NCI-H2107 (cell line): ENCODE measurements around the gene OR52I1.

Experiments used
- DNase-seq: peaks from one replicate; lab custom pipeline; 2025; lab: John Stamatoyannopoulos, UW

The OR52I1 gene

GRCh38 chr11:4593739-4594138 is at the start of gene OR52I1:
Gene OR52I1, plus strand, starts transcription at chr11:4594039. Its CDS starts 0 bp downstream, at chr11:4594039.
- DNase-seq: no peak

GRCh38 chr11:4544891-4545290 is 48.9 kb upstream of the OR52I1 start, which contains the start of gene OR52M1:
Gene OR52M1, plus strand, starts transcription at chr11:4545191. Its CDS starts 0 bp downstream, at chr11:4545191.
- DNase-seq: no peak

GRCh38 chr11:4546878-4547277 is 47.0 kb upstream of the OR52I1 start:
- DNase-seq: no peak

- DNase-seq: no peak
Measured at GRCh38 chr11:4547416-4547815, 46.4 kb upstream of the OR52I1 start.

- DNase-seq: no peak
Measured at GRCh38 chr11:4551346-4551979, 42.4 kb upstream of the OR52I1 start.

- DNase-seq: no peak
Measured at GRCh38 chr11:4559527-4560440, 34.1 kb upstream of the OR52I1 start.

- DNase-seq: no peak
Measured at GRCh38 chr11:4560467-4560866, 33.4 kb upstream of the OR52I1 start.

- no peak for DNase-seq
Measured at GRCh38 chr11:4565371-4565770, 28.5 kb upstream of the OR52I1 start.

GRCh38 chr11:4569075-4569474 is 24.8 kb upstream of the OR52I1 start:
- DNase-seq: no peak

GRCh38 chr11:4576880-4577279 is 17.0 kb upstream of the OR52I1 start:
- DNase-seq: no peak

GRCh38 chr11:4577761-4578160 is 16.1 kb upstream of the OR52I1 start:
- no peak for DNase-seq

GRCh38 chr11:4578624-4579023 is 15.2 kb upstream of the OR52I1 start:
- no peak for DNase-seq

GRCh38 chr11:4580124-4580523 is 13.7 kb upstream of the OR52I1 start:
- DNase-seq: no peak

GRCh38 chr11:4581443-4581842 is 12.4 kb upstream of the OR52I1 start, which contains the start of gene OR52I2:
Gene OR52I2, plus strand, starts transcription at chr11:4581743.
- DNase-seq: no peak

- no peak for DNase-seq
Measured at GRCh38 chr11:4589017-4589416, 4.8 kb upstream of the OR52I1 start.

- no peak for DNase-seq
Measured at GRCh38 chr11:4605057-4605456, 11.2 kb downstream of the OR52I1 start.

GRCh38 chr11:4606231-4607015 is 12.6 kb downstream of the OR52I1 start:
- DNase-seq: no peak

- no peak for DNase-seq
Measured at GRCh38 chr11:4607096-4607495, 13.3 kb downstream of the OR52I1 start.

GRCh38 chr11:4607781-4608666 is 14.2 kb downstream of the OR52I1 start, which contains the start of gene TRIM68:
Gene TRIM68, minus strand, starts transcription at chr11:4608231. Its CDS starts 2,727 bp downstream, at chr11:4605504.
- DNase-seq: peak; percentile 86

GRCh38 chr11:4610258-4610935 is 16.6 kb downstream of the OR52I1 start:
- DNase-seq: no peak

GRCh38 chr11:4611986-4612385 is 18.1 kb downstream of the OR52I1 start:
- DNase-seq: no peak
